Measurements from ENCODE around the gene TOP1. TPM values are rescaled to one million over a fixed set of nuclear protein-coding genes. Genes with fewer than 3 reads are reported as not detected.

TOP1 gene
- total and polyA plus RNA-seq, 9 of the 15 experiments (the other 6 are each of a cell fraction or from before 2014, with no cell fraction given): 26.4 to 127 (median 39.6) TPM

DNA sequence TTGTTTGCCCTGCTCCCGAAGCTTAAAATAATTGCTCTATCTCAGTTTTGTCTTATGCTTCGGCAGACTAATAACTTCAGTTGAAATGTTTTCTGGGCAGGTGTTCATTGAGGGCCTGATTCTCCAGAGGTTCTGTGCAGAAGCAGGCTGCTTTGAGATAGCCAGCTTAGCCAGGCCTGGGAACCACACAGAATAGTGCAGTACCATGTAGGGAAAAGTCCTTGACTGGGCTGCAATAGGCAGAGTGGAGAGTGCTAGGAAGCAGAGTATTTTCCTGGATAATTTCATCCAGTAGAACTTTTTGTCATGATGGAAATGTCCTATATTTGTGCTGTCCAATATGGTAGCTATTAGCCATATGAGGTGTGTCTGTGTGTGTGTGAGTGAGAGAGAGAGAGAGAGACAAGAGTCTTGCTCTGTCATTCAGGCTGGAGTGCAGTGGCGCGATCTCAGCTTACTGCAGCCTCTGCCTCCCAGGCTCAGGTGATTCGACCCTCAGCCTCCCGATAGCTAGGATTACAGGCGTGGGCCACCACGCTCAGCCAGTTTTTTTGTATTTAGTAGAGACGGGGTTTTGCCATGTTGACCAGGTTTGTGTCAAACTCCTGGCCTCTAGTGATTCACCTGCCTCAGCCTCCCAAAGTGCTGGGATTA is 15.9 kb downstream of the TOP1 start (continued):
- TF ChIP-seq, protein P1, sequence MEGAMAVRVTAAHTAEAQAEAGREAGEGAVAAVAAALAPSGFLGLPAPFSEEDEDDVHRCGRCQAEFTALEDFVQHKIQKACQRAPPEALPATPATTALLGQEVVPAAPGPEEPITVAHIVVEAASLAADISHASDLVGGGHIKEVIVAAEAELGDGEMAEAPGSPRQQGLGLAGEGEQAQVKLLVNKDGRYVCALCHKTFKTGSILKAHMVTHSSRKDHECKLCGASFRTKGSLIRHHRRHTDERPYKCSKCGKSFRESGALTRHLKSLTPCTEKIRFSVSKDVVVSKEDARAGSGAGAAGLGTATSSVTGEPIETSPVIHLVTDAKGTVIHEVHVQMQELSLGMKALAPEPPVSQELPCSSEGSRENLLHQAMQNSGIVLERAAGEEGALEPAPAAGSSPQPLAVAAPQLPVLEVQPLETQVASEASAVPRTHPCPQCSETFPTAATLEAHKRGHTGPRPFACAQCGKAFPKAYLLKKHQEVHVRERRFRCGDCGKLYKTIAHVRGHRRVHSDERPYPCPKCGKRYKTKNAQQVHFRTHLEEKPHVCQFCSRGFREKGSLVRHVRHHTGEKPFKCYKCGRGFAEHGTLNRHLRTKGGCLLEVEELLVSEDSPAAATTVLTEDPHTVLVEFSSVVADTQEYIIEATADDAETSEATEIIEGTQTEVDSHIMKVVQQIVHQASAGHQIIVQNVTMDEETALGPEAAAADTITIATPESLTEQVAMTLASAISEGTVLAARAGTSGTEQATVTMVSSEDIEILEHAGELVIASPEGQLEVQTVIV (CRISPR knock-in tag; IDR thresholded peaks at IDR 0.05; ENCODE audit: borderline replicate concordance): no peak
- TF ChIP-seq ZC3H11A (IDR thresholded peaks at IDR 0.05; ENCODE audit: low read depth, low read length) (no peak), MAFG (tag; conservative IDR thresholded peaks at IDR 0.05) (0 out of 2 replicates have a peak, but pooled peaks have one; percentile 8), ZNF143 (CRISPR knock-in tag; IDR thresholded peaks at IDR 0.05) (no peak), E2F3 (CRISPR knock-in tag; IDR thresholded peaks at IDR 0.05) (no peak), KDM1A (IDR thresholded peaks at IDR 0.05) (no peak), ELF1 (tag; IDR thresholded peaks at IDR 0.05) (no peak), U2AF2 (optimal IDR thresholded peaks at IDR 0.05; ENCODE audit: low read depth, low read length) (no peak), MIER1 (IDR thresholded peaks at IDR 0.05; ENCODE audit: low read depth) (peak; percentile 29; the same call in 1 of the 2 replicates), SMAD4 (CRISPR knock-in tag; conservative IDR thresholded peaks at IDR 0.05) (0 out of 2 replicates have a peak, but pooled peaks have one; percentile 45), ZFX (CRISPR knock-in tag; IDR thresholded peaks at IDR 0.05) (no peak), ZFP30 (CRISPR knock-in tag; IDR thresholded peaks at IDR 0.05; ENCODE audit: borderline replicate concordance) (no peak), YY1 (IDR thresholded peaks at IDR 0.05; ENCODE audit: borderline replicate concordance in 1 of 3, control insufficient read depth in 1 of 3, extremely low read depth in 1 of 3, insufficient read depth in 3 of 3, insufficient read length in 1 of 3, insufficient replicate concordance in 2 of 3, low read depth in 1 of 3, low read length in 2 of 3) (peak in 1 of 3 experiments; percentile 27), EHMT2 (IDR thresholded peaks at IDR 0.05) (peak; percentile 89)
- TF ChIP-seq, protein P2, sequence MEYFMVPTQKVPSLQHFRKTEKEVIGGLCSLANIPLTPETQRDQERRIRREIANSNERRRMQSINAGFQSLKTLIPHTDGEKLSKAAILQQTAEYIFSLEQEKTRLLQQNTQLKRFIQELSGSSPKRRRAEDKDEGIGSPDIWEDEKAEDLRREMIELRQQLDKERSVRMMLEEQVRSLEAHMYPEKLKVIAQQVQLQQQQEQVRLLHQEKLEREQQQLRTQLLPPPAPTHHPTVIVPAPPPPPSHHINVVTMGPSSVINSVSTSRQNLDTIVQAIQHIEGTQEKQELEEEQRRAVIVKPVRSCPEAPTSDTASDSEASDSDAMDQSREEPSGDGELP (CRISPR knock-in tag; IDR thresholded peaks at IDR 0.05; ENCODE audit: borderline replicate concordance): no peak
- TF ChIP-seq, protein P3, sequence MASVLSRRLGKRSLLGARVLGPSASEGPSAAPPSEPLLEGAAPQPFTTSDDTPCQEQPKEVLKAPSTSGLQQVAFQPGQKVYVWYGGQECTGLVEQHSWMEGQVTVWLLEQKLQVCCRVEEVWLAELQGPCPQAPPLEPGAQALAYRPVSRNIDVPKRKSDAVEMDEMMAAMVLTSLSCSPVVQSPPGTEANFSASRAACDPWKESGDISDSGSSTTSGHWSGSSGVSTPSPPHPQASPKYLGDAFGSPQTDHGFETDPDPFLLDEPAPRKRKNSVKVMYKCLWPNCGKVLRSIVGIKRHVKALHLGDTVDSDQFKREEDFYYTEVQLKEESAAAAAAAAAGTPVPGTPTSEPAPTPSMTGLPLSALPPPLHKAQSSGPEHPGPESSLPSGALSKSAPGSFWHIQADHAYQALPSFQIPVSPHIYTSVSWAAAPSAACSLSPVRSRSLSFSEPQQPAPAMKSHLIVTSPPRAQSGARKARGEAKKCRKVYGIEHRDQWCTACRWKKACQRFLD (CRISPR knock-in tag; IDR thresholded peaks at IDR 0.05): no peak
- TF ChIP-seq, protein P4, sequence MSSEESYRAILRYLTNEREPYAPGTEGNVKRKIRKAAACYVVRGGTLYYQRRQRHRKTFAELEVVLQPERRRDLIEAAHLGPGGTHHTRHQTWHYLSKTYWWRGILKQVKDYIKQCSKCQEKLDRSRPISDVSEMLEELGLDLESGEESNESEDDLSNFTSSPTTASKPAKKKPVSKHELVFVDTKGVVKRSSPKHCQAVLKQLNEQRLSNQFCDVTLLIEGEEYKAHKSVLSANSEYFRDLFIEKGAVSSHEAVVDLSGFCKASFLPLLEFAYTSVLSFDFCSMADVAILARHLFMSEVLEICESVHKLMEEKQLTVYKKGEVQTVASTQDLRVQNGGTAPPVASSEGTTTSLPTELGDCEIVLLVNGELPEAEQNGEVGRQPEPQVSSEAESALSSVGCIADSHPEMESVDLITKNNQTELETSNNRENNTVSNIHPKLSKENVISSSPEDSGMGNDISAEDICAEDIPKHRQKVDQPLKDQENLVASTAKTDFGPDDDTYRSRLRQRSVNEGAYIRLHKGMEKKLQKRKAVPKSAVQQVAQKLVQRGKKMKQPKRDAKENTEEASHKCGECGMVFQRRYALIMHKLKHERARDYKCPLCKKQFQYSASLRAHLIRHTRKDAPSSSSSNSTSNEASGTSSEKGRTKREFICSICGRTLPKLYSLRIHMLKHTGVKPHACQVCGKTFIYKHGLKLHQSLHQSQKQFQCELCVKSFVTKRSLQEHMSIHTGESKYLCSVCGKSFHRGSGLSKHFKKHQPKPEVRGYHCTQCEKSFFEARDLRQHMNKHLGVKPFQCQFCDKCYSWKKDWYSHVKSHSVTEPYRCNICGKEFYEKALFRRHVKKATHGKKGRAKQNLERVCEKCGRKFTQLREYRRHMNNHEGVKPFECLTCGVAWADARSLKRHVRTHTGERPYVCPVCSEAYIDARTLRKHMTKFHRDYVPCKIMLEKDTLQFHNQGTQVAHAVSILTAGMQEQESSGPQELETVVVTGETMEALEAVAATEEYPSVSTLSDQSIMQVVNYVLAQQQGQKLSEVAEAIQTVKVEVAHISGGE (CRISPR knock-in tag; IDR thresholded peaks at IDR 0.05): no peak
